ENCODE results near the gene OPCML.

DNA sequence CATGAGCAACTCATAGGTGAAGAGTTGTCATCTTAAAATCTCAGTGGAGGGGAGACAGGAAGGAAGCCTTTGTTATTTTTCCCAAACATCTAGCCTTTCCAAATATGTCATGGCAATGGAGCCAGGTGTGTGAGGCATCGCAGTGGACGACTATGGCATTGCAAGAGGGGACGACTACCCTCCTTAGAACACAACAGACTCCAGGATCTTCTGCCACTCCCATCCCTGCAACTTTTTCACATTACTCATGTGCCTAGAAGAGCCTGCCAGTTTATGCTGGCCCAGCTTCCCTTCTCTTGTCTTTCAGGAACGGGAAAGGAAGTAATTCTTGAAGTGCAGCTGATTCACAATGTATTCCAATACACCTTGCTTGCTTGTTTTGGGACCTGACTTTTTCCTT, 1008.4 kb downstream of the OPCML start:
- TF ChIP-seq RAD21 (conservative IDR thresholded peaks at IDR 0.05) (no peak), TAF1 (IDR thresholded peaks at IDR 0.05; ENCODE audit: low read depth) (no peak), CTCF (IDR thresholded peaks at IDR 0.05; ENCODE audit: poor library complexity, severe bottlenecking) (no peak), SMC3 (conservative IDR thresholded peaks at IDR 0.05; ENCODE audit: poor library complexity) (no peak), REST (IDR thresholded peaks at IDR 0.05; ENCODE audit: borderline replicate concordance) (no peak), EP300 (conservative IDR thresholded peaks at IDR 0.05; ENCODE audit: poor library complexity, severe bottlenecking) (no peak), POLR2AphosphoS5 (IDR thresholded peaks at IDR 0.05) (no peak), MXI1 (conservative IDR thresholded peaks at IDR 0.05; ENCODE audit: poor library complexity, severe bottlenecking) (no peak), EZH2 (IDR thresholded peaks at IDR 0.05; ENCODE audit: borderline replicate concordance, insufficient read depth, low read length, poor library complexity, severe bottlenecking) (no peak)
